ENCODE data around the gene KCNH8.

The KCNH8 gene

GRCh38 chr3:19248143-19248542, 99.8 kb downstream of the KCNH8 start:
- DNase-seq (ENCODE audit: low read depth in 2 of 3, low spot score in 1 of 3) = no peak

- DNase-seq (ENCODE audit: low read depth in 2 of 3, low spot score in 1 of 3) = no peak
Observed at GRCh38 chr3:19248767-19249166, 100.5 kb downstream of the KCNH8 start.

GRCh38 chr3:19250959-19251610, 102.8 kb downstream of the KCNH8 start:
- DNase-seq (ENCODE audit: low read depth in 2 of 3, low spot score in 1 of 3) = no peak

GRCh38 chr3:19254189-19254588, 105.9 kb downstream of the KCNH8 start:
- no peak for DNase-seq (ENCODE audit: low read depth in 2 of 3, low spot score in 1 of 3)

GRCh38 chr3:19254784-19255338, 106.6 kb downstream of the KCNH8 start:
- DNase-seq (ENCODE audit: low read depth in 2 of 3, low spot score in 1 of 3) = no peak

GRCh38 chr3:19256313-19256712, 108.0 kb downstream of the KCNH8 start:
- no peak for DNase-seq (ENCODE audit: low read depth in 2 of 3, low spot score in 1 of 3)

- no peak for DNase-seq (ENCODE audit: low read depth in 2 of 3, low spot score in 1 of 3)
Observed at GRCh38 chr3:19263606-19264005, 115.3 kb downstream of the KCNH8 start.

GRCh38 chr3:19264424-19264823, 116.1 kb downstream of the KCNH8 start:
- DNase-seq (ENCODE audit: low read depth in 2 of 3, low spot score in 1 of 3) = no peak

GRCh38 chr3:19267040-19267439, 118.7 kb downstream of the KCNH8 start:
- no peak for DNase-seq (ENCODE audit: low read depth in 2 of 3, low spot score in 1 of 3)

- DNase-seq (ENCODE audit: low read depth in 2 of 3, low spot score in 1 of 3) = no peak
Observed at GRCh38 chr3:19270481-19270880, 122.2 kb downstream of the KCNH8 start.

GRCh38 chr3:19272296-19272695, 124.0 kb downstream of the KCNH8 start:
- no peak for DNase-seq (ENCODE audit: low read depth in 2 of 3, low spot score in 1 of 3)

GRCh38 chr3:19273091-19273490, 124.8 kb downstream of the KCNH8 start:
- DNase-seq (ENCODE audit: low read depth in 2 of 3, low spot score in 1 of 3) = no peak

- no peak for DNase-seq (ENCODE audit: low read depth in 2 of 3, low spot score in 1 of 3)
Observed at GRCh38 chr3:19274576-19274975, 126.3 kb downstream of the KCNH8 start.

- no peak for DNase-seq (ENCODE audit: low read depth in 2 of 3, low spot score in 1 of 3)
Observed at GRCh38 chr3:19284974-19285373, 136.7 kb downstream of the KCNH8 start.

- no peak for DNase-seq (ENCODE audit: low read depth in 2 of 3, low spot score in 1 of 3)
Observed at GRCh38 chr3:19293295-19293694, 145.0 kb downstream of the KCNH8 start.

- no peak for DNase-seq (ENCODE audit: low read depth in 2 of 3, low spot score in 1 of 3)
Observed at GRCh38 chr3:19295208-19295607, 146.9 kb downstream of the KCNH8 start.

- DNase-seq (ENCODE audit: low read depth in 2 of 3, low spot score in 1 of 3) = no peak
Observed at GRCh38 chr3:19331931-19332330, 183.6 kb downstream of the KCNH8 start.

GRCh38 chr3:19334120-19334519, 185.8 kb downstream of the KCNH8 start:
- no peak for DNase-seq (ENCODE audit: low read depth in 2 of 3, low spot score in 1 of 3)

- no peak for DNase-seq (ENCODE audit: low read depth in 2 of 3, low spot score in 1 of 3)
Observed at GRCh38 chr3:19338769-19339168, 190.5 kb downstream of the KCNH8 start.

GRCh38 chr3:19342389-19342788, 194.1 kb downstream of the KCNH8 start:
- no peak for DNase-seq (ENCODE audit: low read depth in 2 of 3, low spot score in 1 of 3)

GRCh38 chr3:19346759-19347158, 198.4 kb downstream of the KCNH8 start:
- no peak for DNase-seq (ENCODE audit: low read depth in 2 of 3, low spot score in 1 of 3)

GRCh38 chr3:19347671-19348070, 199.4 kb downstream of the KCNH8 start:
- DNase-seq (ENCODE audit: low read depth in 2 of 3, low spot score in 1 of 3) = no peak

- no peak for DNase-seq (ENCODE audit: low read depth in 2 of 3, low spot score in 1 of 3)
Observed at GRCh38 chr3:19348500-19348899, 200.2 kb downstream of the KCNH8 start.
